22Rv1 (cell line): ENCODE measurements around the gene RAPGEF4.

Experiments used
- ZFX ChIP-seq: fragments of 450-650 bp; IDR thresholded peaks from 2 replicates; pipeline ENCODE4 v1.6.1; 2017; ENCODE audit warnings: antibody characterized with exemption, borderline replicate concordance
- TF ChIP-seq, protein P1 (sequence below): fragments of 450-650 bp; IDR thresholded peaks from 2 replicates; pipeline ENCODE4 v1.5.1; 2017; ENCODE audit warnings: mild to moderate bottlenecking

DNA sequence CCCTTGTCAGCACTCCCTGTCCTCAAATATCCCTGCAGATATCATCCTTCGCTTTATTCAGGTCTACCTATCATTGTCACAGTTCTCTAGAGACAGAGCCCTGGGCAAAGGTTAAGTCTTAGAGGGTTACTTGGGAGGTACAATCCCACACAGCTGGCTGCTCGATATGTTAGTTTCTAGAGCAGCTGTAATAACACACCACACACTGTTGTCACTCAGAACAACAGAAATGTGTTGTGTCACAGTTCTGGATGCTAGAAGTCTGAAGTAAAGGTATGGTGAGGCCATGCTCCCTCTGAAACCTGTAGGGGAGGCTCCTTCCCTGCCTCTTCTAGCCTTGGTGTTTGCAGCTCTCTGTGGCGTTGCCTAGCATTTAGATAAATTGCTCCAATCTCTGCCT lies 9.9 kb upstream of the RAPGEF4 start:
- TF ChIP-seq, protein P1, sequence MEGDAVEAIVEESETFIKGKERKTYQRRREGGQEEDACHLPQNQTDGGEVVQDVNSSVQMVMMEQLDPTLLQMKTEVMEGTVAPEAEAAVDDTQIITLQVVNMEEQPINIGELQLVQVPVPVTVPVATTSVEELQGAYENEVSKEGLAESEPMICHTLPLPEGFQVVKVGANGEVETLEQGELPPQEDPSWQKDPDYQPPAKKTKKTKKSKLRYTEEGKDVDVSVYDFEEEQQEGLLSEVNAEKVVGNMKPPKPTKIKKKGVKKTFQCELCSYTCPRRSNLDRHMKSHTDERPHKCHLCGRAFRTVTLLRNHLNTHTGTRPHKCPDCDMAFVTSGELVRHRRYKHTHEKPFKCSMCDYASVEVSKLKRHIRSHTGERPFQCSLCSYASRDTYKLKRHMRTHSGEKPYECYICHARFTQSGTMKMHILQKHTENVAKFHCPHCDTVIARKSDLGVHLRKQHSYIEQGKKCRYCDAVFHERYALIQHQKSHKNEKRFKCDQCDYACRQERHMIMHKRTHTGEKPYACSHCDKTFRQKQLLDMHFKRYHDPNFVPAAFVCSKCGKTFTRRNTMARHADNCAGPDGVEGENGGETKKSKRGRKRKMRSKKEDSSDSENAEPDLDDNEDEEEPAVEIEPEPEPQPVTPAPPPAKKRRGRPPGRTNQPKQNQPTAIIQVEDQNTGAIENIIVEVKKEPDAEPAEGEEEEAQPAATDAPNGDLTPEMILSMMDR: no peak
- no peak for TF ChIP-seq ZFX
